Neural cell (in vitro differentiated cells): ENCODE data around the gene ATP5F1D. TPM values are rescaled to one million over a fixed set of nuclear protein-coding genes. Genes with fewer than 3 reads are reported as not detected.

Source experiments
- H2AFZ ChIP-seq: fragments of 200-600, 300-800 bp; sonication (generic), shearing (Covaris generic); 2 replicates; pipeline ENCODE4 v1.6.0; 2014; ENCODE audit warnings: low read depth, mild to moderate bottlenecking, antibody characterized with exemption, low read length, moderate library complexity
- H3F3A ChIP-seq: fragments of 200-600 bp; shearing (Covaris generic); 2 replicates; pipeline ENCODE4 v1.6.1; 2016; ENCODE audit warnings: mild to moderate bottlenecking, moderate library complexity, mixed read lengths, antibody characterized with exemption, low read length; ENCODE audit not compliant: insufficient read depth, poor library complexity, severe bottlenecking
- H3K27ac ChIP-seq: fragments of 200-600, 300-800 bp; sonication (generic), shearing (Covaris generic); 2 replicates; pipeline ENCODE4 v1.5.1; 2014; ENCODE audit warnings: mild to moderate bottlenecking, low read length, moderate library complexity
- H3K27me3 ChIP-seq: fragments of 300-800, 200-600 bp; sonication (generic), shearing (Covaris generic); 2 replicates; pipeline ENCODE4 v1.6.0; 2014; ENCODE audit warnings: mild to moderate bottlenecking, low read depth, low read length, moderate library complexity; ENCODE audit not compliant: insufficient read depth
- H3K36me3 ChIP-seq: fragments of 300-800, 200-600 bp; sonication (generic), shearing (Covaris generic); 2 replicates; pipeline ENCODE4 v1.5.1; 2014; ENCODE audit warnings: mild to moderate bottlenecking, antibody characterized with exemption, low read length, moderate library complexity; ENCODE audit not compliant: insufficient read depth
- H3K4me2 ChIP-seq: fragments of 300-800, 200-600 bp; sonication (generic), shearing (Covaris generic); 2 replicates; pipeline ENCODE4 v1.6.0; 2014; ENCODE audit warnings: mild to moderate bottlenecking, low read length
- H3K4me3 ChIP-seq: fragments of 300-800, 200-600 bp; sonication (generic), shearing (Covaris generic); 2 replicates; pipeline ENCODE4 v1.5.1; 2014; ENCODE audit warnings: mild to moderate bottlenecking, low read length, moderate library complexity
- H3K79me2 ChIP-seq: fragments of 200-600 bp; shearing (Covaris generic); replicated peaks from 2 replicates; pipeline ENCODE4 v1.6.0; 2014; ENCODE audit warnings: mild to moderate bottlenecking, low read length, moderate library complexity; ENCODE audit not compliant: insufficient read depth
- H3K9ac ChIP-seq: fragments of 300-800, 200-600 bp; sonication (generic), shearing (Covaris generic); 2 replicates; pipeline ENCODE4 v1.6.1; 2016; ENCODE audit warnings: mild to moderate bottlenecking, low read length, mixed read lengths
- H3K9me2 ChIP-seq: fragments of 200-600 bp; shearing (Covaris generic); 2 replicates; pipeline ENCODE4 v1.6.1; 2016; ENCODE audit warnings: mild to moderate bottlenecking, low read length, mixed read lengths; ENCODE audit not compliant: insufficient read depth
- H3K9me3 ChIP-seq: fragments of 200-600, 300-800 bp; sonication (generic), shearing (Covaris generic); 2 replicates; pipeline ENCODE4 v1.6.1; 2016; ENCODE audit warnings: mild to moderate bottlenecking, mixed run types, low read length, moderate library complexity, mixed read lengths
- H4K20me1 ChIP-seq: fragments of 200-600 bp; shearing (Covaris generic); 2 replicates; pipeline ENCODE4 v1.6.1; 2016; ENCODE audit warnings: mild to moderate bottlenecking, mixed run types; ENCODE audit not compliant: insufficient read depth
- EP300 ChIP-seq: fragments of 450-650 bp; conservative IDR thresholded peaks from 2 replicates; pipeline ENCODE4 v1.6.1; 2014; ENCODE audit warnings: antibody characterized with exemption, mild to moderate bottlenecking, moderate library complexity; ENCODE audit not compliant: poor library complexity, severe bottlenecking
- EZH2 ChIP-seq: fragments of 200-600, 300-800 bp; shearing (Covaris generic), sonication (generic); IDR thresholded peaks from 2 replicates; pipeline ENCODE4 v1.6.1; 2014; ENCODE audit warnings: antibody characterized with exemption, low read length, borderline replicate concordance, mild to moderate bottlenecking; ENCODE audit not compliant: insufficient read depth, poor library complexity, severe bottlenecking
- MXI1 ChIP-seq: fragments of 450-650 bp; conservative IDR thresholded peaks from 2 replicates; pipeline ENCODE4 v1.6.1; 2014; ENCODE audit warnings: antibody characterized with exemption, mild to moderate bottlenecking; ENCODE audit not compliant: poor library complexity, severe bottlenecking
- POLR2AphosphoS5 ChIP-seq: IDR thresholded peaks from 2 replicates; pipeline ENCODE4 v1.6.1; 2012
- RAD21 ChIP-seq: fragments of 450-650 bp; conservative IDR thresholded peaks from 2 replicates; pipeline ENCODE4 v1.6.1; 2014; ENCODE audit warnings: antibody characterized with exemption, mild to moderate bottlenecking, moderate library complexity
- REST ChIP-seq: IDR thresholded peaks from 2 replicates; pipeline ENCODE4 v1.6.1; 2012; ENCODE audit warnings: borderline replicate concordance
- SMC3 ChIP-seq: fragments of 450-650 bp; conservative IDR thresholded peaks from 2 replicates; pipeline ENCODE4 v1.6.1; 2014; ENCODE audit warnings: antibody characterized with exemption, mild to moderate bottlenecking, moderate library complexity; ENCODE audit not compliant: poor library complexity
- TAF1 ChIP-seq: IDR thresholded peaks from 2 replicates; pipeline ENCODE4 v1.6.1; 2012; ENCODE audit warnings: low read depth
- polyA plus RNA-seq: library from polyadenylated mRNA; depleted of rRNA; stranded (reverse); fragments of >200 nt; gene quantifications from 2 replicates; pipeline ENCODE4 v1.2.3, GENCODE V29; 2014

ATP5F1D gene
- polyA plus RNA-seq, 1 donor from 2014 or later, result 47.8 TPM

DNA sequence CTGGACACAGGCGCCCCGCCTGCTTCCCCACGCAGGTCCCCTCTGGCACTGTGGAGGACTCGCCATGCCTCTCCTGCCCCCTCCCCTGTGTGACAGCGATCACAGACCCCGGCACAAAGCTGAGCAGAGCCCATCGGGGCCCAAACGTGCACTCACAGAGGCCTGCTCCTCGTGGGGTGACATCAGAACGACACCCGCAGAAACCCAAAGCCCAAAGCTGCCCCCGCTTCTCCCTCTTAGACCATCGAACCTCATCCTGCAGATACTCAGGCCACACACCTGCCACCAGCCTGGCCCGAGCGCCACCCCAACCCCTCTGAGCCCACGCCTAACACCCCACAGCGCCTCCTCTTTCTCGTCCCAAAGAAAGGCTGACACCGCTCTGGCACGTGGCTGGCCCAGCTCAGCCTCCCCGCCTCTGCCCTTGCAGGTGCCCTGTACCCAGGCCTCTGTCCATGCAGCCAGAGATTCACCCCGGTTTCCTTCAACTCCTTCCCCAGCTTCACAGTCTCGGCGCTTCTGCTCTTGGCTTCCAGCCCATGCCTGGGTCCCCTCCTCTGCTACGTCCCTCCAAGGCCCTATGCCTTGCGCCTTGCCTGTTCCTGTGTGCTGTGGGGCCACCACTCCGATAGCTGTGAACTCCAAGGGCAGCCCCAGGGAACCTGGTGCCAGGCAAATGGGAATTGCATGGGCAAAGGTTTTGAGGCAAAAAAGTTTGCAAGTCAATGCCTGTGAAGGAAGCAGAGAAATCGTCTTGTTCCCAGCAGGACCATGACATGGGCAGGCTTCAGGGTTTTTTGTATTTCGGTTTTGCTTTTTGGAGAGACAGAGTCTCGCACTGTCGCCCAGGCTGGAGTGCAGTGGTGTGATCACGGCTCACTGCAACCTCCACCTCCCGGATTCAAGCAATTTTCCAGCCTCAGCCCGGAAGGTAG lies 2.9 kb upstream of the ATP5F1D start:
- Histone ChIP-seq H3K36me3 (no peaks in the 10 kb centered on the region), H3K9ac (peak overlapping the region; percentile 93), H3K9me3 (no peaks in the 10 kb centered on the region), H3F3A (peaks cover 4% of the 10 kb centered on the region), H3K9me2 (no peaks in the 10 kb centered on the region), H3K27ac (peak overlapping the region; percentile 94), H3K4me2 (no peak overlapping the region), H4K20me1 (no peaks in the 10 kb centered on the region), H2AFZ (no peak overlapping the region), H3K4me3 (peak overlapping the region; percentile 65), H3K79me2 (peaks cover 13% of the 10 kb centered on the region), H3K27me3 (no peaks in the 10 kb centered on the region)
- no peak for TF ChIP-seq POLR2AphosphoS5
- TF ChIP-seq SMC3, result no peak
- no peak for TF ChIP-seq RAD21
- TF ChIP-seq TAF1, result no peak
- TF ChIP-seq EZH2, result no peak
- no peak for TF ChIP-seq MXI1
- no peak for TF ChIP-seq EP300

GRCh38 chr19:1239420-1239795 lies 2.1 kb upstream of the ATP5F1D start:
- H4K20me1 ChIP-seq, result no peaks in the 10 kb centered on the region
- peak overlapping the region; percentile 92 for H3K9ac ChIP-seq
- no peaks in the 10 kb centered on the region for H3K36me3 ChIP-seq
- H3K9me3 ChIP-seq, result no peaks in the 10 kb centered on the region
- peaks cover 13% of the 10 kb centered on the region for H3K79me2 ChIP-seq
- peak overlapping the region; percentile 94 for H3K27ac ChIP-seq
- no peaks in the 10 kb centered on the region for H3K27me3 ChIP-seq
- H3K4me2 ChIP-seq, result peak overlapping the region; percentile 82
- no peaks in the 10 kb centered on the region for H3K9me2 ChIP-seq
- peaks cover 4% of the 10 kb centered on the region for H3F3A ChIP-seq
- no peak overlapping the region for H2AFZ ChIP-seq
- no peak for TF ChIP-seq REST
- H3K4me3 ChIP-seq, result peak overlapping the region; percentile 69
